ENCODE data around the gene DNM1.
A peak's percentile ranks its signal among the peaks of the same experiment; 100 is the strongest.
"Not testable (repeated sequence)": the region's sequence is repeated elsewhere in the genome, so short reads cannot be mapped to it uniquely, and the experiment has no call there.

DNM1 gene

GRCh38 chr9:128276008-128276573, 72.9 kb downstream of the DNM1 start, which contains the start of gene SWI5:
Gene SWI5, plus strand, starts transcription at chr9:128276276.
- TF ChIP-seq CTCF (IDR thresholded peaks at IDR 0.05; ENCODE audit: extremely low read depth, insufficient read depth, missing control alignments), result no peak
- peak; percentile 100 for DNase-seq (ENCODE audit: low spot score)
- in situ Hi-C loops (cut with MboI; ENCODE audit: low pct_unique_long_range_greater_than_20kb, low sequenced_read_pairs, unreplicated experiment), result no loop called here

- in situ Hi-C loops (cut with MboI; ENCODE audit: low pct_unique_long_range_greater_than_20kb, low sequenced_read_pairs, unreplicated experiment), result no loop called here
- no peak for DNase-seq (ENCODE audit: low spot score)
- TF ChIP-seq CTCF (IDR thresholded peaks at IDR 0.05; ENCODE audit: extremely low read depth, insufficient read depth, missing control alignments), result no peak
Observed at GRCh38 chr9:128276574-128277270, 73.5 kb downstream of the DNM1 start.

- in situ Hi-C loops (cut with MboI; ENCODE audit: low pct_unique_long_range_greater_than_20kb, low sequenced_read_pairs, unreplicated experiment); DNase-seq (ENCODE audit: low spot score): not testable (repeated sequence)
Observed at GRCh38 chr9:128279088-128280073, 76.2 kb downstream of the DNM1 start.

- TF ChIP-seq CTCF (IDR thresholded peaks at IDR 0.05; ENCODE audit: extremely low read depth, insufficient read depth, missing control alignments), result no peak
- in situ Hi-C loops (cut with MboI; ENCODE audit: low pct_unique_long_range_greater_than_20kb, low sequenced_read_pairs, unreplicated experiment), result no loop called here
- DNase-seq (ENCODE audit: low spot score), result no peak
Observed at GRCh38 chr9:128280084-128280622, 77.0 kb downstream of the DNM1 start.

GRCh38 chr9:128282500-128282899, 79.3 kb downstream of the DNM1 start:
- TF ChIP-seq CTCF (IDR thresholded peaks at IDR 0.05; ENCODE audit: extremely low read depth, insufficient read depth, missing control alignments), result no peak
- in situ Hi-C loops (cut with MboI; ENCODE audit: low pct_unique_long_range_greater_than_20kb, low sequenced_read_pairs, unreplicated experiment), result no loop called here

GRCh38 chr9:128285033-128285784, 82.0 kb downstream of the DNM1 start:
- TF ChIP-seq CTCF (IDR thresholded peaks at IDR 0.05; ENCODE audit: extremely low read depth, insufficient read depth, missing control alignments), result no peak
- in situ Hi-C loops (cut with MboI; ENCODE audit: low pct_unique_long_range_greater_than_20kb, low sequenced_read_pairs, unreplicated experiment), result no loop called here
- no peak for DNase-seq (ENCODE audit: low spot score)

More at GRCh38 chr9:128282500-128282899, 79.3 kb downstream of the DNM1 start:
- DNase-seq (ENCODE audit: low spot score), result no peak

Data from GM13977 (cell line).